ENCODE data around the gene SLC2A3.
"Not testable (repeated sequence)": the region's sequence is repeated elsewhere in the genome, so short reads cannot be mapped to it uniquely, and the experiment has no call there.

The SLC2A3 gene

GRCh38 chr12:7927470-7927869 lies 8.5 kb downstream of the SLC2A3 start (continued):
- TF ChIP-seq POU6F1 (CRISPR knock-in tag; IDR thresholded peaks at IDR 0.05; ENCODE audit: borderline replicate concordance, low read depth) (no peak), TOX (CRISPR knock-in tag; IDR thresholded peaks at IDR 0.05; ENCODE audit: borderline replicate concordance) (no peak), ISL1 (CRISPR knock-in tag; IDR thresholded peaks at IDR 0.05) (no peak), PATZ1 (CRISPR knock-in tag; IDR thresholded peaks at IDR 0.05; ENCODE audit: borderline replicate concordance) (no peak), ZFP30 (CRISPR knock-in tag; IDR thresholded peaks at IDR 0.05) (no peak), ESRRG (CRISPR knock-in tag; IDR thresholded peaks at IDR 0.05) (no peak)

- not testable (repeated sequence) for ATAC-seq
Observed at GRCh38 chr12:7926068-7926666, 9.8 kb downstream of the SLC2A3 start.

GRCh38 chr12:7923241-7924236 lies 12.4 kb downstream of the SLC2A3 start:
- TF ChIP-seq BACH2 (CRISPR knock-in tag; IDR thresholded peaks at IDR 0.05; ENCODE audit: borderline replicate concordance), result no peak
- TF ChIP-seq OSR1 (CRISPR knock-in tag; IDR thresholded peaks at IDR 0.05), result no peak
- no peak for TF ChIP-seq ZFP3 (CRISPR knock-in tag; IDR thresholded peaks at IDR 0.05)
- no peak for TF ChIP-seq CSDC2 (CRISPR knock-in tag; IDR thresholded peaks at IDR 0.05)
- no peak for TF ChIP-seq TOX (CRISPR knock-in tag; IDR thresholded peaks at IDR 0.05; ENCODE audit: borderline replicate concordance)
- no peak for TF ChIP-seq ESRRG (CRISPR knock-in tag; IDR thresholded peaks at IDR 0.05)
- TF ChIP-seq PATZ1 (CRISPR knock-in tag; IDR thresholded peaks at IDR 0.05; ENCODE audit: borderline replicate concordance), result no peak
- no peak for TF ChIP-seq ZNF70 (CRISPR knock-in tag; IDR thresholded peaks at IDR 0.05)
- no peak for TF ChIP-seq ARNTL (CRISPR knock-in tag; IDR thresholded peaks at IDR 0.05; ENCODE audit: borderline replicate concordance, low read depth)
- ATAC-seq, result no peak

- not testable (repeated sequence) for ATAC-seq
Observed at GRCh38 chr12:7921181-7921580, 14.8 kb downstream of the SLC2A3 start.

GRCh38 chr12:7918268-7918590 lies 17.8 kb downstream of the SLC2A3 start:
- ATAC-seq, result not testable (repeated sequence)

GRCh38 chr12:7917392-7918267 lies 18.4 kb downstream of the SLC2A3 start:
- ATAC-seq, result no peak
- TF ChIP-seq ISL1 (CRISPR knock-in tag; IDR thresholded peaks at IDR 0.05), result no peak
- TF ChIP-seq TOX (CRISPR knock-in tag; IDR thresholded peaks at IDR 0.05; ENCODE audit: borderline replicate concordance), result no peak
- no peak for TF ChIP-seq BACH2 (CRISPR knock-in tag; IDR thresholded peaks at IDR 0.05; ENCODE audit: borderline replicate concordance)
- no peak for TF ChIP-seq ZNF8 (CRISPR knock-in tag; IDR thresholded peaks at IDR 0.05)
- TF ChIP-seq GLIS3 (CRISPR knock-in tag; IDR thresholded peaks at IDR 0.05), result no peak
- no peak for TF ChIP-seq ZFP30 (CRISPR knock-in tag; IDR thresholded peaks at IDR 0.05)
- no peak for TF ChIP-seq TCF4 (CRISPR knock-in tag; IDR thresholded peaks at IDR 0.05; ENCODE audit: borderline replicate concordance)
- no peak for TF ChIP-seq CSDC2 (CRISPR knock-in tag; IDR thresholded peaks at IDR 0.05)

All from SK-N-SH treated with all-trans-retinoic acid at 6 μM for 48 hours (cell line).